ENCODE measurements around the gene TRAPPC3.
A peak's percentile ranks its signal among the peaks of the same experiment; 100 is the strongest.

The TRAPPC3 gene

DNA sequence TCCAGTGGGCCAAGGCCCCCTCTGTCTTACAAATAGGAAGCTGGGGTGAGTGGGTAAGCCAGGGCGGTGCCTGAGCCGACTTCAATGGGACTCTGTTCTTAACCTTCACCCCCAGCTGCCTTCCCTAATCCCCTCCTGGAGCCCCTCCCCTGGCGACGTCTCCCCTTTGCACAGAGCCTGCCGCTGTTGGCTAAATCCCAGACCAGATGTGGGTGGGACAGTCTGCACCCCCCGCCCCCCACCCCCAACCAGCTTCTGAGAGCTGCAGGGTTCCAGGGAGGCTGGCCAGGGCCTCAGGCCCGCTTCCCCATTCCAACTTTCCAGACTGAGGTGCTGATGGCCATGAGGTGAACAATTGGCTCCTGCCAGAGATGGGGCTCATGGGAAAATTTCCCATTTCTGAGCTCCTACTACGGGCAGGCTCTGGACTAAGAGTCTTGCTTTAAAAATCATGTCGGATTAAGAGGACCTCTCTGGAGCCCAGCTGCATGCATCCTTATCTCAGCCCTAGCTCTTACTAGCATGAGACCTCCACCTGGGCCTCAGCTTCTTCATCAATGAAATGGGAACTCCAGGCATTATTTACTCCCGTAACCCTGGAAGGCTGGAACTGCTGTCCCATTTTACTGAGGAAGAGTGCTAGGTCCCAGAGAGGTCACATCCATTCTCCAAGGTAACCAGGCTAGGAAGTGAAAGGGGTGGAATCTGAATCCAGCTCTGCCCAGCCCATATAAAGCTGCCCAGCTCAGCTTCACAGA, 30.7 kb downstream of the TRAPPC3 start:
- no peak overlapping the region for H3K27ac Mint-ChIP-seq
- H3K36me3 Mint-ChIP-seq (ENCODE audit: low read depth): no peaks in the 10 kb centered on the region
- H3K9me3 Mint-ChIP-seq: no peaks in the 10 kb centered on the region
- no peak overlapping the region for H3K4me3 Mint-ChIP-seq
- peaks cover 9% of the 10 kb centered on the region for H3K4me1 Mint-ChIP-seq (ENCODE audit: low read depth)
- H3K27me3 Mint-ChIP-seq (ENCODE audit: low read depth): peaks cover 22% of the 10 kb centered on the region
- DNase-seq (ENCODE audit: low spot score): no peak

DNA sequence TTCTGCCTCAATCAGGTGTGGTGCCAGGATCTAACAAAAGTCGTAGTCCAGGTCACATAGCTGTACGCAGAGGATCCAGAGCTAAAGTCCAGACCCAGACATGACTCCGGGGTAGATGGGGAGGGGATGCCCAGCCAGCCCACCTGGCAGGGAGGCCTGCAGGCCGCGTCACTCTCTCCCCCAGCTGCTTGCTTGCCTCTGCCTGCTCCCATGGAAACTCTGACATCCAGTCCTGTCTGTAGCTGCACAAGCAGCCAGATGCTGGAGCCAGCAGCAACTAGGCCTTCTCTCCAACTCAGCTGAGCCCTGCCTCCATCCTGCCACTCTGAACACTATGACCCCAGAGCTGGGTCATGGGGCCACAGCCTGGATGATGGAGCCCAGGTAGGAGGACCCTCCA, 32.4 kb downstream of the TRAPPC3 start:
- H3K4me3 Mint-ChIP-seq: no peak overlapping the region
- no peaks in the 10 kb centered on the region for H3K36me3 Mint-ChIP-seq (ENCODE audit: low read depth)
- DNase-seq (ENCODE audit: low spot score): no peak
- H3K27me3 Mint-ChIP-seq (ENCODE audit: low read depth): peaks cover 4% of the 10 kb centered on the region
- peaks cover 2% of the 10 kb centered on the region for H3K4me1 Mint-ChIP-seq (ENCODE audit: low read depth)
- H3K27ac Mint-ChIP-seq: no peak overlapping the region
- H3K9me3 Mint-ChIP-seq: no peaks in the 10 kb centered on the region

DNA sequence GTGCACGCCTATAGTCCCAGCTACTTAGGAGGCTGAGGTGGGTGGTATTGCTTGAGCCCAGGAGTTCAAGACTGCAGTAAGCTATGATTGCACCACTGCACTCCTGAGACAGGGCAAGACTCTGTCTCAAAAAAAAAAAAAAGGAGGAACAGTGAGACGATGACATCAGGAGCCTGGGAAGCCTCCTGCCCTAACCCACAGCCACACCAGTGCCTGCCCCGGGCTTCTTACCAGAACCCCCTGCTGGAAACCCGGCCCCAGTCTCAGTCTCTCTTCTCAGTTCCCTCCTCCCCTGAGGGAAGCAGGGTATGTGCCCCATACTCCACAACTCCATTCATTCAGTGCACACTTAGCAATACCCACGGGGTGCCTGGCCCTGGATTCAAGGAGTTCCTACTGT, 33.4 kb downstream of the TRAPPC3 start:
- DNase-seq (ENCODE audit: low spot score): no peak
- Mint-ChIP-seq H3K27ac (no peak overlapping the region), H3K27me3 (ENCODE audit: low read depth) (peaks cover 2% of the 10 kb centered on the region)

DNA sequence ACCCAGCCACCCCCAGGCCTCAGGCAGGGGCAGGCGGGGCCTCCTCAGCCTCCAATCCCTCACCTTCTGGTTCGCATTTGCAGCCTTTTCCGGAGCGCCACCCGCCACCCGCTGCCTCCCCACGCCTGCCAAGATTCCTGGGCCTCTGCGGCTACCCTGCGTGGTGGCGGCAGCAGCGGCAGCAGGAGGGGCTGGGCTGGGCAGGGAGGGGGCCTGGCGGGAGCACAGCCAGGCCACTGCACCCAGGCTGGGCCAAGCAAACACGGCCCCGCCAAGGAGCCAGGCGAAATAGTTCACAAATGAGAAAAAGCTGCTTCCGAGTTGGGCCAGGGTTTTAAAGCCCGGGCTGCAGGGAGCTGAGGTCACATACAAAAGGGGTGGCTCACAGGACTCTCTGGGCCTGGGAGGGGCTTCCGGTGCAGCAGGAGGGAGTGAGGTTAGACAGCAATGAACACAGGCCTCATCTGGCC, 34.1 kb downstream of the TRAPPC3 start:
- no peaks in the 10 kb centered on the region for H3K9me3 Mint-ChIP-seq
- H3K27ac Mint-ChIP-seq: no peak overlapping the region
- peaks cover 7% of the 10 kb centered on the region for H3K4me1 Mint-ChIP-seq (ENCODE audit: low read depth)
- H3K27me3 Mint-ChIP-seq (ENCODE audit: low read depth): peaks cover 2% of the 10 kb centered on the region
- H3K36me3 Mint-ChIP-seq (ENCODE audit: low read depth): no peaks in the 10 kb centered on the region
- H3K4me3 Mint-ChIP-seq: no peak overlapping the region
- no peak for DNase-seq (ENCODE audit: low spot score)

More for the DNA sequence above, 33.4 kb downstream of the TRAPPC3 start:
- H3K9me3 Mint-ChIP-seq: no peaks in the 10 kb centered on the region
- peaks cover 6% of the 10 kb centered on the region for H3K4me1 Mint-ChIP-seq (ENCODE audit: low read depth)
- H3K36me3 Mint-ChIP-seq (ENCODE audit: low read depth): no peaks in the 10 kb centered on the region
- no peak overlapping the region for H3K4me3 Mint-ChIP-seq

DNA sequence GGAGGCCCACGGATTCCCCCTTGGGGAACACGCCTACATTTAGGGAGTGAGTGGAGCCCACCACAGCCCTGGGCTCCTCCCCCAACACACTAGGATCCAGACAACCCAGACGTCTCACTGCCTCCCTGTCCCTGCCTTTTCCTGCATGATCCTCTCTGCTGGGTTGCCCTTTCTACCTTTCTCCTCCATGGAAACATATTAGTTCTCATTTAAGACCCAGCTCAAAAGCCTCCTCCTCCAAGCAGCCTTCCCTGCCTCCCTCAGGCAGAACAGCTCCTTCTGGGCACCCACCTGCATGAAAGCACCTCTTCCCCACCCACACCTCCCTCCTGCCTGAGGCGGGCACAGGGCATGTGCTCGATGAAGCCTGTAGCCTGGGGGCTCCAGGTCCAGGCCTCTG, 34.9 kb downstream of the TRAPPC3 start:
- no peaks in the 10 kb centered on the region for H3K9me3 Mint-ChIP-seq
- H3K4me3 Mint-ChIP-seq: no peak overlapping the region
- peaks cover 9% of the 10 kb centered on the region for H3K4me1 Mint-ChIP-seq (ENCODE audit: low read depth)
- H3K27me3 Mint-ChIP-seq (ENCODE audit: low read depth): peaks cover 2% of the 10 kb centered on the region
- no peaks in the 10 kb centered on the region for H3K36me3 Mint-ChIP-seq (ENCODE audit: low read depth)
- no peak for DNase-seq (ENCODE audit: low spot score)
- H3K27ac Mint-ChIP-seq: no peak overlapping the region

DNA sequence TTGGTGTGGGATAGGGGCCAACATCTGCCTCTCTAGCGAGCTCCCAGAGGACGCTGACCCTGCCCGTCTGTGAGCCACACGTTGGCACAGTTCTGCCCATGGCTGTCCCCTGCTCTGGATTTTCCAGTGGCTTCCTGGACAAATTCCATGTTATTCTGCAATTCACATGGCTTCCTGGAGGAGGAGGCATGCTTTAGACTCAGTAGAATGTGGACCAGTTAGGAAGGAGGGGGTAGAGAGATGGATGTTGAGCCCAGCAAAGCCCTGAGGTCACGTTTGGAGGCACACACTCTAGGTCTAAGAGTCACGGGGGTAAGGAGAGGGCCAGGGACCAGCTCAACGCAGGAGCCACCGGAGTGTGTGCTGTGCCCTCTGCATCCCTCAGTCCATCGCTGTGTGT, 36.5 kb downstream of the TRAPPC3 start:
- Mint-ChIP-seq H3K4me1 (ENCODE audit: low read depth) (peaks cover 17% of the 10 kb centered on the region), H3K4me3 (no peak overlapping the region), H3K27ac (no peak overlapping the region), H3K36me3 (ENCODE audit: low read depth) (no peaks in the 10 kb centered on the region), H3K9me3 (no peaks in the 10 kb centered on the region), H3K27me3 (ENCODE audit: low read depth) (peaks cover 2% of the 10 kb centered on the region)
- DNase-seq (ENCODE audit: low spot score): no peak

DNA sequence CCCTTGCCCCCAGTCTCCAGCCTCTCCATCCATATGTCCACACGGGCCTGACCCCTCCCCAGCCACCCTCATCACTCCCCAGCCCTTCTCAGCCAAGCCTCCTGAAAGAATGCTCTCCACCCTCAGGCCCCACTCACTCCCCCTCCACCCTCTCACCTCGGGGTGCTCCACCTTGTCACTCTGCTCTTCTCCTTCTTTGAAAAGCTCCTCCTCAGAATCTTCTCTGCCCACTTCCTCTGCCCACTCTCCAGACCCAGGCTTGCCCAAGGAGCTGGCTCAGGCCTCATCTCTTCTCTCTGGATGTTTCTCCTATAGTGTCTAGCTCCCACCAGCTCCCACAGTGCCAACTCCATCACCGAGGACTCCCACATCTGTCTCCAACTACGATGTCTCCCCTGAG, 38.1 kb downstream of the TRAPPC3 start:
- Mint-ChIP-seq H3K36me3 (ENCODE audit: low read depth) (no peaks in the 10 kb centered on the region), H3K27me3 (ENCODE audit: low read depth) (no peaks in the 10 kb centered on the region), H3K9me3 (no peaks in the 10 kb centered on the region), H3K27ac (peak overlapping the region; percentile 64), H3K4me1 (ENCODE audit: low read depth) (peaks cover 17% of the 10 kb centered on the region), H3K4me3 (no peak overlapping the region)
- DNase-seq (ENCODE audit: low spot score): no peak

DNA sequence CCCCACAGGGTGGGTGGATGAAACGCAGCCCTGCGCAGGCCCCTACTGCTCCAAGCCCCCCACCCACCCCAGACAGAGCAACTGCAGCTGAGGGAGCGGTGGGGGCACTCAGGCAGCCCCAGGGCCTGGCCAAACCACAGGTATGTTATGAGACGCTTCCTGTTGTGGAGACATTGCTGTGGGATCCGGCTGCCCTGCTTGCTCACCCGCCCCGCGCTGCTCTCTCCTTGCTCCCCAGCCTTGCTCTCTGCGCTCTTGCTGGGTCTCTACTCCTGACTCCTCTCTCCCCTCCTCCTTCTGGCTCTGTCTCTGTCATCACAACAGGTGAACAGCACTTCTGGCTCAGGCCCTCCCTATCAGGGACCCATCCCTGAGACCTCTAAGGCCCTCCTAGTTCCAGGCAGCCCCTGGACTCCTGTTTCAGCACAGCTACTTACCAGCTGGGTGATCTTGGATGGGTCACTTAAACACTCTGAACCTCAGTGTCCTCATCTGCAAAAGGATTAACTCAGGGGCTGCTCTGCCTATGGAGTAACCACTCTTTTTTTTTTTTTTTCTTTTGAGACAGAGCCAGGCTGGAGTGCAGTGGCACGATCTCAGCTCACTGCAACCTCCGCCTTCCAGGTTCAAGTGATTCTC, 40.1 kb downstream of the TRAPPC3 start:
- DNase-seq (ENCODE audit: low spot score): no peak
- Mint-ChIP-seq H3K27me3 (ENCODE audit: low read depth) (no peaks in the 10 kb centered on the region), H3K27ac (peak overlapping the region; percentile 71), H3K4me1 (ENCODE audit: low read depth) (peaks cover 17% of the 10 kb centered on the region), H3K36me3 (ENCODE audit: low read depth) (no peaks in the 10 kb centered on the region), H3K9me3 (no peaks in the 10 kb centered on the region), H3K4me3 (peak overlapping the region; percentile 30)

DNA sequence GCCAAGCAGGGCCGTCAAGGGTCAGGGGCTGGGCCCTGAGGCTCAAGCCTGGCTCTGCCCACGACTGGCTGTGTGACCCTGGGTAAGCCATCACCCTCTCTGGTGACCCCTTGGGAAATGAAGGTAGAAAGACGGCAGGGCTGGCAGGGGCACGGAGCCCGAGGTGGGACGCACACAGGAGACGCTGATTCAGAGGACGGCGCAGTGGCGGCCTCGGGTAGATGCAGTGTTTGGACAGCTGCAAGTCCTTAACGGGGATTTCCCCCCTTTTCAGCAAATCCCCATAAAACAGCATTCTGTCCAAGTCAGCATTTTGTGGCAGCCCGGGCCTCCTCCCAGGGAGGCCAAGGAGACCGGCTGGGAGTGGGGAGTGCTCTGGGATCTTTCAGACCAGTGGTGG, 41.0 kb downstream of the TRAPPC3 start:
- Mint-ChIP-seq H3K36me3 (ENCODE audit: low read depth) (no peaks in the 10 kb centered on the region), H3K4me1 (ENCODE audit: low read depth) (peaks cover 17% of the 10 kb centered on the region), H3K9me3 (no peaks in the 10 kb centered on the region), H3K27me3 (ENCODE audit: low read depth) (no peaks in the 10 kb centered on the region), H3K4me3 (no peak overlapping the region), H3K27ac (no peak overlapping the region)
- no peak for DNase-seq (ENCODE audit: low spot score)

DNA sequence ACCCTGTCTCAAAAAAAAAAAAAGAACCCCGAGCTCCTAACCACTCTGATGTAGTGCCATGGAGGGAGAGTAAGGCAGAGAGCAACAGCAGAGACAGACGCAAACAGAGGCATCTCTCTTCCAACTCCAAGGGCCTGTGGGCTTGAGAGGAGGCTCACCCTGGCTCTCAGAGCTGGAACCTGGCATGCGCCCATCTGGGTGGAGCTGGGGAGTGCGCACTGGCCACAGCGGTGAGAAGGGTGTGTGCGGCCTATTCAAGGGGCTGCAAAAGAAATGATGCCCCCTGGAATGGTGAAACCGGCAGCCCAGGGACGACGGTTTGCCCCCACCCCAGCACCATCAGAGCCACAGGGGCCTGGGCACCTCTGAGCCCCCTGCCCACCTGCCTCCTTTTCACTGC, 41.9 kb downstream of the TRAPPC3 start:
- Mint-ChIP-seq H3K4me1 (ENCODE audit: low read depth) (peaks cover 16% of the 10 kb centered on the region), H3K9me3 (no peaks in the 10 kb centered on the region), H3K36me3 (ENCODE audit: low read depth) (no peaks in the 10 kb centered on the region), H3K27ac (no peak overlapping the region), H3K4me3 (no peak overlapping the region), H3K27me3 (ENCODE audit: low read depth) (no peaks in the 10 kb centered on the region)
- no peak for DNase-seq (ENCODE audit: low spot score)

DNA sequence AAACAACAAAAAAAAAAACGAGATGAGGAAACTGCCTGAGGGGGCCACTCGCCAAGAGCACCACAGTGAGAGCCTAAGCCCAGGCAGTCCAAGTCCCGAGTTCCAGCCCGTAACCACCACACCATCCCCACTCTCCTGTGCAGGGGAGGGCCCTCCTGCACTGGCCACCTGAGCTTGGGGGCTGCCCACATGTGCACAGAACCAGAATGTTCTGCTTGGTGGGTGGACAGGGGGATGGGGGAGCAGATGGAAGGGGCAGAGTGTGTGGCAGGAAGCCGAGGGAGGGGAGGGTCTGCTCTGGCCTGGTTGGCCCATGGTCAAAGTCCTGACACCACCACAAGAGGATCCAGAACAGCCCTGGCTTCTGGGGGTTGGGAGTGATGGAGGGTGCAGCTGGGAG, 43.0 kb downstream of the TRAPPC3 start:
- H3K36me3 Mint-ChIP-seq (ENCODE audit: low read depth): no peaks in the 10 kb centered on the region
- H3K27ac Mint-ChIP-seq: no peak overlapping the region
- no peak overlapping the region for H3K4me3 Mint-ChIP-seq
- no peaks in the 10 kb centered on the region for H3K9me3 Mint-ChIP-seq
- H3K27me3 Mint-ChIP-seq (ENCODE audit: low read depth): no peaks in the 10 kb centered on the region
- H3K4me1 Mint-ChIP-seq (ENCODE audit: low read depth): peaks cover 14% of the 10 kb centered on the region
- no peak for DNase-seq (ENCODE audit: low spot score)

DNA sequence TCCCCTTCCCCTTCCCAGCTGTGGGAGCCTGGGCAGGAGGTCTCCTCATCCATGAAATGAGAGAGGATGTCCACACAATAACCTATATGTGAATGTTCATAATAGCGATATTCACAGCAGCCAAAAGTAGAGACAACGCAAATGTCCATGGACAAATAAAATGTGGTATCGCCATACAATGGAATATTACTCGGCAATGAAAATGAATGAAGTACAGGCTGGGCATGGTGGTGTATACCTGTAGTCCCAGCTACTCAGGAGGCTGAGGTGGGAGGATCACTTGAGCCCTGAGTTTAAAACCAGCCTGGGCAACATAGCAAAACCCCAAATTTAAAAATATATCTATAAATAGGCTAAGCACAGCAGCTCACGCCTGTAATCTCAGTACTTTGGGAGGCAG, 47.7 kb downstream of the TRAPPC3 start:
- Mint-ChIP-seq H3K4me1 (ENCODE audit: low read depth) (no peaks in the 10 kb centered on the region), H3K4me3 (no peak overlapping the region), H3K36me3 (ENCODE audit: low read depth) (no peaks in the 10 kb centered on the region), H3K27ac (no peak overlapping the region), H3K9me3 (no peaks in the 10 kb centered on the region), H3K27me3 (ENCODE audit: low read depth) (no peaks in the 10 kb centered on the region)
- DNase-seq (ENCODE audit: low spot score): no peak

DNA sequence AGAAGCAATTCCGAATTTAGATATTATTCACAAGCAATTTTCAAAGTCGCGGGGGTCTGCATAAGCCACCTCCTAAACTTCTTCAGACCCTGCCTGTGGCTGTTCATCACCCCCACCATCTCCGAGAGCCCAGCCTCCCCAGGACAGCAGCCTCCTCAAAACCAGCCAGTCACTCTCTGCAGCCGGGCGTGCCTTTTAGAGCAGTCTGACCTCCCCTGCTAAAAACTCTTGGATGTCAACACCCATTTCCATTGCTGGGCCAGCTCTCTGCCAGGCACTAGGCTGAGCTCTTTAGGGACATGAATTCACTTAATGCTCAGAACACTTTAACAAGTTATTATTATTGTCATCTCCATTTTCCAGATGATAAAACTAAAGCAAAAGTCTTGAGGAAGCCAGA, 48.9 kb downstream of the TRAPPC3 start:
- Mint-ChIP-seq H3K4me3 (no peak overlapping the region), H3K4me1 (ENCODE audit: low read depth) (no peaks in the 10 kb centered on the region), H3K9me3 (no peaks in the 10 kb centered on the region), H3K27ac (no peak overlapping the region), H3K27me3 (ENCODE audit: low read depth) (no peaks in the 10 kb centered on the region), H3K36me3 (ENCODE audit: low read depth) (no peaks in the 10 kb centered on the region)
- no peak for DNase-seq (ENCODE audit: low spot score)

DNA sequence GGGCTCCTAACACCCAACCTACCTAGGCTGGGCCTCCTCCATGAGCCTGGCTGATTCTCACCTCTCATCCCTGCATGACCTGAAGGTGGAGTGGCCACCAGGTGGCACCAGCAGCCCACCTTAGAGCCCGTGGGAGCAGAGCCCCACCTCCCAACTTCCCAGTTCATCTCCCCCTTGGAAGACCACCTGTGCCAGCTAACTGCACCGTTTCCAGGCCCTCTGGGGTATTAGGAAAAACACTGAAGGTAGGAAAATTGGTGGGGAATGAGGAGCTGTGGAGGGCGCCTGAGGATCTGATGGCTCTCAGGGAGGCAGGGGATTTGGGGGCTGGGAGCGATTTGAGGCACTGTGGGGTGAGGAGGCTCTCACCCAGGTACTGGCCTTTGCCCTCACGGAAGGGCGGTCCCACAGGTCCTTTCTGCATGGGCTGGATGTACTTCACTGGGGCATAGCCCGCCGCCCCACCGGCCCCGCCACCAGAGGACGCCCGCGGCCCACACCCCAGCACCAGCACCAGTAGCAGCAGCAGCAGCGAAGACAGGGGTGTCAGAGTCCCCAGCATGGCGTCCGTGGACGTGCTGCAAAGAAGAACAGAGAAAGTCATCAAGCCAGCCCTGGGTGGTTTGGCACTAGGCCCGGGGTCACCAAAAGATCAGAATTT, 49.5 kb downstream of the TRAPPC3 start:
- DNase-seq (ENCODE audit: low spot score): peak; percentile 57

More for the DNA sequence above, 49.5 kb downstream of the TRAPPC3 start:
- Mint-ChIP-seq H3K27ac (no peak overlapping the region), H3K9me3 (no peaks in the 10 kb centered on the region), H3K4me3 (no peak overlapping the region), H3K36me3 (ENCODE audit: low read depth) (no peaks in the 10 kb centered on the region), H3K27me3 (ENCODE audit: low read depth) (no peaks in the 10 kb centered on the region), H3K4me1 (ENCODE audit: low read depth) (no peaks in the 10 kb centered on the region)

All from T-helper 2 cell treated with Interferon-gamma antibody and Interleukin-4, amounts not matched to agents 5 μg/mL and 100 μg/mL, for 36 hours (primary cell).